ENCODE measurements around the gene ARSI. TPM values are rescaled to one million over a fixed set of nuclear protein-coding genes. Genes with fewer than 3 reads are reported as not detected.

ARSI gene
- total and polyA plus RNA-seq, 2 of the 13 experiments (the other 11 are each of a cell fraction or from before 2014, with no cell fraction given), result 4.2 to 33.9 TPM

DNA sequence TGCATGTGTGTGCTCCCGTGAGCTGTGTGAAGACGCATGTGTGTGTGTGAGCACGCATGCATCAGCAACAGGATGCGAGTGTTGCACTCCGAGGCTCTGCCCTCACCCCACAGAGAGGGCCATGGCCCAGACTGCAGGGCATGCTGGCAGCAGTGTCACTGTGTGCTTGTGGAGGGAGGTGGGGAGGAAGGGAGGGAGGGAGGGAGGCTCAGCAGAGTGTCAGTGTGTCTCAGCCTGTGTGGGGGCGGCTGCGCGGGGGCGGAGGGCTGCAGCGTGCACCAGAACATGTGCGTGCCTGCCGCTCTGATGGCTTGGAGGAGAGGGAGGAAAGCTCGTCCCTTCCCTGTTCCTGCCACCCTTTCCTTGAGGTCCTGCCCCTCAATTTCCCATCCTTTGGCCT, 18.4 kb downstream of the ARSI start:
- FAIRE-seq, result no peak
- ChIA-PET CTCF (ENCODE audit: low intra/inter-chr PET ratio, low total read pairs) (no interaction called here), POLR2A (no interaction called here)
- no peak overlapping the region for H2AFZ ChIP-seq (ENCODE audit: low read length)
- peaks cover 7% of the 10 kb centered on the region; the same call in 1 of the 2 replicates for H3K4me1 ChIP-seq (ENCODE audit: insufficient read depth, low read length)
- no peaks in the 10 kb centered on the region for H4K20me1 ChIP-seq (ENCODE audit: insufficient read depth, low read length)
- WGBS (ENCODE audit: low lambda C conversion rate), result 74% methylated on average over 9 of the region's 13 CpGs
- H3K4me3 ChIP-seq (replicated peaks in 1 of 3; ENCODE audit: insufficient read depth in 1 of 3, low read depth in 2 of 3, low read length in 3 of 3), result no peak overlapping the region
- H3K9ac ChIP-seq (ENCODE audit: insufficient read depth, low read depth, low read length), result no peak overlapping the region
- no peaks in the 10 kb centered on the region for H3K36me3 ChIP-seq (replicated peaks in 1 of 2; ENCODE audit: control insufficient read depth in 1 of 2, insufficient read depth in 2 of 2, low read length in 2 of 2)
- H3K27me3 ChIP-seq (ENCODE audit: control insufficient read depth in 1 of 2, insufficient read depth in 2 of 2, low read length in 2 of 2), result peaks cover 3 to 75% of the 10 kb centered on the region in 2 experiments; a peak in 4 of 5 replicates
- in situ Hi-C loops (cut with HindIII; ENCODE audit: extremely low pct_ligation_motif_present, low pct_unique_long_range_greater_than_20kb) (no loop called here), intact Hi-C loops (cut with micrococcal nuclease; ENCODE audit: unreplicated experiment) (no loop called here)
- no peak overlapping the region for H3K4me2 ChIP-seq (ENCODE audit: low read depth, low read length)
- no peaks in the 10 kb centered on the region for H3K79me2 ChIP-seq (ENCODE audit: insufficient read depth, low read length)
- H3K9me3 ChIP-seq (ENCODE audit: low read length), result no peaks in the 10 kb centered on the region
- no peak overlapping the region for H3K27ac ChIP-seq (ENCODE audit: extremely low read length, insufficient read depth, low read length)
- no peak for ATAC-seq
- DNase-seq (ENCODE audit: low spot score), result no peak
- TF ChIP-seq ZNF766 (CRISPR knock-in tag; IDR thresholded peaks at IDR 0.05; ENCODE audit: borderline replicate concordance) (no peak), ZNF746 (CRISPR knock-in tag; IDR thresholded peaks at IDR 0.05) (no peak)
- BruUV-seq (replicated peaks), result no TSS peak

DNA sequence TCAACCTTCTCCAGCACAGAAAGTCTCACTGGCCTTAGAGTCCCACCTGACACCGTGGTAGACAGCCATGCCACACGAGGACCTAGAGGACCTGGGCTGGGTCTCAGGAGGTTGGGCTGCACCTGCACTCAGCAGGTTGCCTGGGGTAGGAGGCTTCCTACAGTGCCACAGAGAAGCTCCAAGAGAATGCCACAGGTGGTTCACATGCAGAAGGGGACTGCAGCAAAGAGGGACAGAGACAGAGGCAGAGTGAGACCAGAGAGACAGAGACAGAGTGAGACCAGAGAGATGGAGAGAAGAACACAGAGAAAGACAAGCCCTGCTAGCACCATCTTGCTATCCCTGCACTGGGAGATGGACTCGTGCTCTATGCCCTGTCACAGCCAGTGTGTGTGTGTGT, 18.8 kb downstream of the ARSI start:
- peaks cover 3 to 74% of the 10 kb centered on the region in 2 experiments; a peak in 4 of 5 replicates for H3K27me3 ChIP-seq (ENCODE audit: control insufficient read depth in 1 of 2, insufficient read depth in 2 of 2, low read length in 2 of 2)
- DNase-seq (ENCODE audit: low spot score) (no peak), FAIRE-seq (no peak), ATAC-seq (no peak)
- no peaks in the 10 kb centered on the region for H4K20me1 ChIP-seq (ENCODE audit: insufficient read depth, low read length)
- POLR2A ChIA-PET, result no interaction called here
- peaks cover 7% of the 10 kb centered on the region; the same call in 1 of the 2 replicates for H3K4me1 ChIP-seq (ENCODE audit: insufficient read depth, low read length)
- H2AFZ ChIP-seq (ENCODE audit: low read length), result no peak overlapping the region
- 5% methylated on average over 3 of the region's 3 CpGs for WGBS (ENCODE audit: low lambda C conversion rate)
- H3K4me2 ChIP-seq (ENCODE audit: low read depth, low read length), result no peak overlapping the region
- no peak overlapping the region for H3K4me3 ChIP-seq (replicated peaks in 1 of 3; ENCODE audit: insufficient read depth in 1 of 3, low read depth in 2 of 3, low read length in 3 of 3)
- H3K79me2 ChIP-seq (ENCODE audit: insufficient read depth, low read length), result no peaks in the 10 kb centered on the region
- CTCF ChIA-PET (ENCODE audit: low intra/inter-chr PET ratio, low total read pairs), result no interaction called here
- TF ChIP-seq ZNF543 (CRISPR knock-in tag; IDR thresholded peaks at IDR 0.05) (no peak), SIX4 (CRISPR knock-in tag; IDR thresholded peaks at IDR 0.05) (no peak), NONO (IDR thresholded peaks at IDR 0.05) (no peak), NONO (CRISPR knock-in tag; conservative IDR thresholded peaks at IDR 0.05) (no peak), TP53 (CRISPR knock-in tag; conservative IDR thresholded peaks at IDR 0.05) (no peak), NCOA1 (CRISPR knock-in tag; IDR thresholded peaks at IDR 0.05) (no peak), ZNF260 (CRISPR knock-in tag; IDR thresholded peaks at IDR 0.05; ENCODE audit: borderline replicate concordance, low read depth) (no peak), ZNF337 (CRISPR knock-in tag; IDR thresholded peaks at IDR 0.05; ENCODE audit: borderline replicate concordance, low read depth) (no peak), ZNF883 (CRISPR knock-in tag; IDR thresholded peaks at IDR 0.05; ENCODE audit: not compliant biosample characterization) (no peak), ZNF17 (CRISPR knock-in tag; IDR thresholded peaks at IDR 0.05) (no peak)
- TF ChIP-seq, protein P1, sequence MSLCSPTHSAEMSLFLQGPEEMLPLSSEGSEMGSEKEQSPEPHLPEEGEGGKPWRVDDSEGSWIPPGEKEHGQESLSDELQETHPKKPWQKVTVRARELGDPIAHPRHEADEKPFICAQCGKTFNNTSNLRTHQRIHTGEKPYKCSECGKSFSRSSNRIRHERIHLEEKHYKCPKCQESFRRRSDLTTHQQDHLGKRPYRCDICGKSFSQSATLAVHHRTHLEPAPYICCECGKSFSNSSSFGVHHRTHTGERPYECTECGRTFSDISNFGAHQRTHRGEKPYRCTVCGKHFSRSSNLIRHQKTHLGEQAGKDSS (CRISPR knock-in tag; IDR thresholded peaks at IDR 0.05; ENCODE audit: borderline replicate concordance, low read depth), result no peak
- TF ChIP-seq, protein P2, sequence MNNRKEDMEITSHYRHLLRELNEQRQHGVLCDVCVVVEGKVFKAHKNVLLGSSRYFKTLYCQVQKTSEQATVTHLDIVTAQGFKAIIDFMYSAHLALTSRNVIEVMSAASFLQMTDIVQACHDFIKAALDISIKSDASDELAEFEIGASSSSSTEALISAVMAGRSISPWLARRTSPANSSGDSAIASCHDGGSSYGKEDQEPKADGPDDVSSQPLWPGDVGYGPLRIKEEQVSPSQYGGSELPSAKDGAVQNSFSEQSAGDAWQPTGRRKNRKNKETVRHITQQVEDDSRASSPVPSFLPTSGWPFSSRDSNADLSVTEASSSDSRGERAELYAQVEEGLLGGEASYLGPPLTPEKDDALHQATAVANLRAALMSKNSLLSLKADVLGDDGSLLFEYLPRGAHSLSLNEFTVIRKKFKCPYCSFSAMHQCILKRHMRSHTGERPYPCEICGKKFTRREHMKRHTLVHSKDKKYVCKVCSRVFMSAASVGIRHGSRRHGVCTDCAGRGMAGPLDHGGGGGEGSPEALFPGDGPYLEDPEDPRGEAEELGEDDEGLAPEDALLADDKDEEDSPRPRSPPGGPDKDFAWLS (CRISPR knock-in tag; IDR thresholded peaks at IDR 0.05; ENCODE audit: borderline replicate concordance), result no peak
- TF ChIP-seq, protein P3, sequence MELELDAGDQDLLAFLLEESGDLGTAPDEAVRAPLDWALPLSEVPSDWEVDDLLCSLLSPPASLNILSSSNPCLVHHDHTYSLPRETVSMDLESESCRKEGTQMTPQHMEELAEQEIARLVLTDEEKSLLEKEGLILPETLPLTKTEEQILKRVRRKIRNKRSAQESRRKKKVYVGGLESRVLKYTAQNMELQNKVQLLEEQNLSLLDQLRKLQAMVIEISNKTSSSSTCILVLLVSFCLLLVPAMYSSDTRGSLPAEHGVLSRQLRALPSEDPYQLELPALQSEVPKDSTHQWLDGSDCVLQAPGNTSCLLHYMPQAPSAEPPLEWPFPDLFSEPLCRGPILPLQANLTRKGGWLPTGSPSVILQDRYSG (CRISPR knock-in tag; IDR thresholded peaks at IDR 0.05), result no peak
- no peaks in the 10 kb centered on the region for H3K36me3 ChIP-seq (replicated peaks in 1 of 2; ENCODE audit: control insufficient read depth in 1 of 2, insufficient read depth in 2 of 2, low read length in 2 of 2)
- in situ Hi-C loops (cut with HindIII; ENCODE audit: extremely low pct_ligation_motif_present, low pct_unique_long_range_greater_than_20kb), result no loop called here
- H3K9me3 ChIP-seq (ENCODE audit: low read length), result no peaks in the 10 kb centered on the region
- H3K9ac ChIP-seq (ENCODE audit: insufficient read depth, low read depth, low read length), result no peak overlapping the region
- no TSS peak for BruUV-seq (replicated peaks)
- H3K27ac ChIP-seq (ENCODE audit: extremely low read length, insufficient read depth, low read length), result no peak overlapping the region
- intact Hi-C loops (cut with micrococcal nuclease; ENCODE audit: unreplicated experiment), result no loop called here
